ENCODE data around the gene BAIAP2L1.

DNA sequence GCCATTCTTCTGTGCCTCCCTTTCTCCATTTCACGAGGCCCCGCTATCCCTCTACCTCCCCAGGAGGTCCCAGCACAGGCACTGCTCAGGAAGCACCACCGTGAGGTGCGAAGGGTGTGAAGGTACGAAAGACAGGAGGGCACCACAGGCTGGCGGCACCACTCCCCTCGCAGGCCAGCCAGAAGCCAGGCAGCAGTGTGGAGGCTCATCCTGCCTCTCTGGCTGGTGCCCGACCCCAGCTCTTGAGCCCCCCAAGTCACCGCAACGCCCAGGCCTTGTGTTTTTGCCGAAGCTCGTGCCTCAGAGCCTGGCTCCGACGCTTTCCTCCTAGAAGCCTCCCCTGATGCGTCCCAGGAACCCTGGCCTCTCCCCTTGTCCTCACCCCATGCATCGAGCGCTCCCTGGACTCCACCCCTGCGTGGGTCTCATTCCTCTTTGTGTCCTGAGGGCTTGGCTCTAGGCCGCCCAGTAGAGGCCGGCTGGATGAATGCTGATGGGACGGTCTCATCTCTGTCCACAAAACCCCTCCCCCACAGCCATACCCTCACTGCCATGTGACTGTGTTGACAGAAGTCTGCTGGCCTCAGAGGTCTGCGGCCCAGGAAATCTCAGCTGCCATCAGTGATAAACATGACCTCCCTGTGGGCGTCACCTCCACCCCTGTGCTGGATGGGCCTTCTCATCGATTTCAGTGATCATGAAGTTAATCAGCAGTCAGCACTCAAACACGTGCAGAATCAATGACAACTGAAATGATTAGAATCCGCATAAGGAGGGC is 100.1 kb downstream of the BAIAP2L1 start:
- TF ChIP-seq, protein P1, sequence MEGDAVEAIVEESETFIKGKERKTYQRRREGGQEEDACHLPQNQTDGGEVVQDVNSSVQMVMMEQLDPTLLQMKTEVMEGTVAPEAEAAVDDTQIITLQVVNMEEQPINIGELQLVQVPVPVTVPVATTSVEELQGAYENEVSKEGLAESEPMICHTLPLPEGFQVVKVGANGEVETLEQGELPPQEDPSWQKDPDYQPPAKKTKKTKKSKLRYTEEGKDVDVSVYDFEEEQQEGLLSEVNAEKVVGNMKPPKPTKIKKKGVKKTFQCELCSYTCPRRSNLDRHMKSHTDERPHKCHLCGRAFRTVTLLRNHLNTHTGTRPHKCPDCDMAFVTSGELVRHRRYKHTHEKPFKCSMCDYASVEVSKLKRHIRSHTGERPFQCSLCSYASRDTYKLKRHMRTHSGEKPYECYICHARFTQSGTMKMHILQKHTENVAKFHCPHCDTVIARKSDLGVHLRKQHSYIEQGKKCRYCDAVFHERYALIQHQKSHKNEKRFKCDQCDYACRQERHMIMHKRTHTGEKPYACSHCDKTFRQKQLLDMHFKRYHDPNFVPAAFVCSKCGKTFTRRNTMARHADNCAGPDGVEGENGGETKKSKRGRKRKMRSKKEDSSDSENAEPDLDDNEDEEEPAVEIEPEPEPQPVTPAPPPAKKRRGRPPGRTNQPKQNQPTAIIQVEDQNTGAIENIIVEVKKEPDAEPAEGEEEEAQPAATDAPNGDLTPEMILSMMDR (conservative IDR thresholded peaks at IDR 0.05; ENCODE audit: low read depth in 2 of 2): no peak
- no peak for TF ChIP-seq EZH2 (IDR thresholded peaks at IDR 0.05; ENCODE audit: low read depth, unreplicated experiment)
- TF ChIP-seq ZNF331 (CRISPR knock-in tag; IDR thresholded peaks at IDR 0.05; ENCODE audit: low read depth): no peak
- TF ChIP-seq STAT1 (IDR thresholded peaks at IDR 0.05; ENCODE audit: unreplicated experiment): no peak
- TF ChIP-seq CREB1 (CRISPR knock-in tag; IDR thresholded peaks at IDR 0.05; ENCODE audit: low read depth): no peak
- TF ChIP-seq POLR2AphosphoS5 (IDR thresholded peaks at IDR 0.05; ENCODE audit: low read depth): no peak
- no peak for TF ChIP-seq EZH2phosphoT487 (IDR thresholded peaks at IDR 0.05; ENCODE audit: unreplicated experiment)
- TF ChIP-seq JUNB (IDR thresholded peaks at IDR 0.05; ENCODE audit: unreplicated experiment): no peak
- TF ChIP-seq, protein P2, sequence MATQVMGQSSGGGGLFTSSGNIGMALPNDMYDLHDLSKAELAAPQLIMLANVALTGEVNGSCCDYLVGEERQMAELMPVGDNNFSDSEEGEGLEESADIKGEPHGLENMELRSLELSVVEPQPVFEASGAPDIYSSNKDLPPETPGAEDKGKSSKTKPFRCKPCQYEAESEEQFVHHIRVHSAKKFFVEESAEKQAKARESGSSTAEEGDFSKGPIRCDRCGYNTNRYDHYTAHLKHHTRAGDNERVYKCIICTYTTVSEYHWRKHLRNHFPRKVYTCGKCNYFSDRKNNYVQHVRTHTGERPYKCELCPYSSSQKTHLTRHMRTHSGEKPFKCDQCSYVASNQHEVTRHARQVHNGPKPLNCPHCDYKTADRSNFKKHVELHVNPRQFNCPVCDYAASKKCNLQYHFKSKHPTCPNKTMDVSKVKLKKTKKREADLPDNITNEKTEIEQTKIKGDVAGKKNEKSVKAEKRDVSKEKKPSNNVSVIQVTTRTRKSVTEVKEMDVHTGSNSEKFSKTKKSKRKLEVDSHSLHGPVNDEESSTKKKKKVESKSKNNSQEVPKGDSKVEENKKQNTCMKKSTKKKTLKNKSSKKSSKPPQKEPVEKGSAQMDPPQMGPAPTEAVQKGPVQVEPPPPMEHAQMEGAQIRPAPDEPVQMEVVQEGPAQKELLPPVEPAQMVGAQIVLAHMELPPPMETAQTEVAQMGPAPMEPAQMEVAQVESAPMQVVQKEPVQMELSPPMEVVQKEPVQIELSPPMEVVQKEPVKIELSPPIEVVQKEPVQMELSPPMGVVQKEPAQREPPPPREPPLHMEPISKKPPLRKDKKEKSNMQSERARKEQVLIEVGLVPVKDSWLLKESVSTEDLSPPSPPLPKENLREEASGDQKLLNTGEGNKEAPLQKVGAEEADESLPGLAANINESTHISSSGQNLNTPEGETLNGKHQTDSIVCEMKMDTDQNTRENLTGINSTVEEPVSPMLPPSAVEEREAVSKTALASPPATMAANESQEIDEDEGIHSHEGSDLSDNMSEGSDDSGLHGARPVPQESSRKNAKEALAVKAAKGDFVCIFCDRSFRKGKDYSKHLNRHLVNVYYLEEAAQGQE (IDR thresholded peaks at IDR 0.05; ENCODE audit: unreplicated experiment): no peak

All from GM23338 (cell line).